Spleen (tissue), 7 donors: Measurements from ENCODE around the gene UTS2R.

Experiments used
- CTCF ChIP-seq, 11 experiments: fragments of 200-600 bp in 7 of 11; fragments of 450-650 bp in 4 of 11; sonication (generic) in 4 of 11; IDR thresholded peaks in 8 of 11; conservative IDR thresholded peaks in 3 of 11; 1 replicate in 7 of 11; 2 replicates in 4 of 11; pipeline versions ENCODE4 v1.4.0 to v1.8.0; 2016 to 2021; ENCODE audit warnings: antibody characterized with exemption in 11 of 11, inconsistent platforms in 4 of 11, mild to moderate bottlenecking in 1 of 11
- POLR2A ChIP-seq, 3 donors: fragments of 450-650 bp; IDR thresholded peaks; one replicate each; pipeline ENCODE4 v1.5.1; 2017; ENCODE audit warnings: antibody characterized with exemption in 3 of 3, mild to moderate bottlenecking in 1 of 3
- donor health status: DM: no; HTN: no; CAD: no; lungs with moderate emphysema.
- donor health status: DM: no; HTN: no; CAD: no.
- donor health status: DM: no; HTN: no; CAD: no.

GRCh38 chr17:82386881-82387704, 15.5 kb downstream of the UTS2R start:
- TF ChIP-seq POLR2A (IDR thresholded peaks at IDR 0.05) (no peak), CTCF (IDR thresholded peaks at IDR 0.05 in 8 of 11, conservative IDR thresholded peaks at IDR 0.05 in 3 of 11) (no peak)
